ENCODE data around the gene OR2K2.
"Not testable (repeated sequence)": the region's sequence is repeated elsewhere in the genome, so short reads cannot be mapped to it uniquely, and the experiment has no call there.

DNA sequence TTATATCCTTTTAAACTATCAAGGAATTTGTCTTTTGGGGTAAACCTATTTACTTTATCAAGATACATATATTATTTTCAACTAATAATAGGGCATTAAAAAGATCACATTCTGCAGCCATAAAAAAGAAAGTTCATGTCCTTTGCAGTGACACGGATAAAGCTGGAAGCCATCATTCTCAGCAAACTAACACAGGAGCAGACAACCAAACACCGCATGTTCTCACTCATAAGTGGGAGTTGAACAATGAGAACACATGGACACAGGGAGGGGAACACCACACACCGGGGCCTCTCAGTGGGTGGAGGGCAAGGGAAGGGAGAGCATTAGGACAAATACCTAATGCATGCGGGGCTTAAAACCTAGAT lies 30.4 kb downstream of the OR2K2 start:
- TF ChIP-seq, protein P1, sequence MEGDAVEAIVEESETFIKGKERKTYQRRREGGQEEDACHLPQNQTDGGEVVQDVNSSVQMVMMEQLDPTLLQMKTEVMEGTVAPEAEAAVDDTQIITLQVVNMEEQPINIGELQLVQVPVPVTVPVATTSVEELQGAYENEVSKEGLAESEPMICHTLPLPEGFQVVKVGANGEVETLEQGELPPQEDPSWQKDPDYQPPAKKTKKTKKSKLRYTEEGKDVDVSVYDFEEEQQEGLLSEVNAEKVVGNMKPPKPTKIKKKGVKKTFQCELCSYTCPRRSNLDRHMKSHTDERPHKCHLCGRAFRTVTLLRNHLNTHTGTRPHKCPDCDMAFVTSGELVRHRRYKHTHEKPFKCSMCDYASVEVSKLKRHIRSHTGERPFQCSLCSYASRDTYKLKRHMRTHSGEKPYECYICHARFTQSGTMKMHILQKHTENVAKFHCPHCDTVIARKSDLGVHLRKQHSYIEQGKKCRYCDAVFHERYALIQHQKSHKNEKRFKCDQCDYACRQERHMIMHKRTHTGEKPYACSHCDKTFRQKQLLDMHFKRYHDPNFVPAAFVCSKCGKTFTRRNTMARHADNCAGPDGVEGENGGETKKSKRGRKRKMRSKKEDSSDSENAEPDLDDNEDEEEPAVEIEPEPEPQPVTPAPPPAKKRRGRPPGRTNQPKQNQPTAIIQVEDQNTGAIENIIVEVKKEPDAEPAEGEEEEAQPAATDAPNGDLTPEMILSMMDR (IDR thresholded peaks at IDR 0.05; ENCODE audit: poor library complexity, severe bottlenecking) = not testable (repeated sequence)
- TF ChIP-seq EP300 (conservative IDR thresholded peaks at IDR 0.05; ENCODE audit: poor library complexity, severe bottlenecking); EZH2 (IDR thresholded peaks at IDR 0.05; ENCODE audit: borderline replicate concordance, insufficient read depth, low read length, poor library complexity, severe bottlenecking); POLR2AphosphoS5 (IDR thresholded peaks at IDR 0.05); TAF1 (IDR thresholded peaks at IDR 0.05; ENCODE audit: low read depth): not testable (repeated sequence)
- TF ChIP-seq, protein P2, sequence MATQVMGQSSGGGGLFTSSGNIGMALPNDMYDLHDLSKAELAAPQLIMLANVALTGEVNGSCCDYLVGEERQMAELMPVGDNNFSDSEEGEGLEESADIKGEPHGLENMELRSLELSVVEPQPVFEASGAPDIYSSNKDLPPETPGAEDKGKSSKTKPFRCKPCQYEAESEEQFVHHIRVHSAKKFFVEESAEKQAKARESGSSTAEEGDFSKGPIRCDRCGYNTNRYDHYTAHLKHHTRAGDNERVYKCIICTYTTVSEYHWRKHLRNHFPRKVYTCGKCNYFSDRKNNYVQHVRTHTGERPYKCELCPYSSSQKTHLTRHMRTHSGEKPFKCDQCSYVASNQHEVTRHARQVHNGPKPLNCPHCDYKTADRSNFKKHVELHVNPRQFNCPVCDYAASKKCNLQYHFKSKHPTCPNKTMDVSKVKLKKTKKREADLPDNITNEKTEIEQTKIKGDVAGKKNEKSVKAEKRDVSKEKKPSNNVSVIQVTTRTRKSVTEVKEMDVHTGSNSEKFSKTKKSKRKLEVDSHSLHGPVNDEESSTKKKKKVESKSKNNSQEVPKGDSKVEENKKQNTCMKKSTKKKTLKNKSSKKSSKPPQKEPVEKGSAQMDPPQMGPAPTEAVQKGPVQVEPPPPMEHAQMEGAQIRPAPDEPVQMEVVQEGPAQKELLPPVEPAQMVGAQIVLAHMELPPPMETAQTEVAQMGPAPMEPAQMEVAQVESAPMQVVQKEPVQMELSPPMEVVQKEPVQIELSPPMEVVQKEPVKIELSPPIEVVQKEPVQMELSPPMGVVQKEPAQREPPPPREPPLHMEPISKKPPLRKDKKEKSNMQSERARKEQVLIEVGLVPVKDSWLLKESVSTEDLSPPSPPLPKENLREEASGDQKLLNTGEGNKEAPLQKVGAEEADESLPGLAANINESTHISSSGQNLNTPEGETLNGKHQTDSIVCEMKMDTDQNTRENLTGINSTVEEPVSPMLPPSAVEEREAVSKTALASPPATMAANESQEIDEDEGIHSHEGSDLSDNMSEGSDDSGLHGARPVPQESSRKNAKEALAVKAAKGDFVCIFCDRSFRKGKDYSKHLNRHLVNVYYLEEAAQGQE (IDR thresholded peaks at IDR 0.05; ENCODE audit: borderline replicate concordance) = not testable (repeated sequence)

Data from neural cell (in vitro differentiated cells).